ENCODE data around the gene THBS2.

The THBS2 gene

GRCh38 chr6:169246445-169246844 lies 7.2 kb downstream of the THBS2 start:
- TF ChIP-seq GATA2 (IDR thresholded peaks at IDR 0.05; ENCODE audit: low read depth, low read length): no peak

- TF ChIP-seq GATA3 (IDR thresholded peaks at IDR 0.05; ENCODE audit: low read depth, low read length) (no peak), GATA2 (IDR thresholded peaks at IDR 0.05; ENCODE audit: low read depth, low read length) (no peak)
Measured at GRCh38 chr6:169244684-169245383, 8.8 kb downstream of the THBS2 start.

GRCh38 chr6:169243661-169244060 lies 10.0 kb downstream of the THBS2 start:
- TF ChIP-seq GATA2 (IDR thresholded peaks at IDR 0.05; ENCODE audit: low read depth, low read length) (no peak), GATA3 (IDR thresholded peaks at IDR 0.05; ENCODE audit: low read depth, low read length) (no peak)

- TF ChIP-seq GATA2 (IDR thresholded peaks at IDR 0.05; ENCODE audit: low read depth, low read length) (no peak), GATA3 (IDR thresholded peaks at IDR 0.05; ENCODE audit: low read depth, low read length) (no peak)
Measured at GRCh38 chr6:169243186-169243585, 10.5 kb downstream of the THBS2 start.

- TF ChIP-seq GATA2 (IDR thresholded peaks at IDR 0.05; ENCODE audit: low read depth, low read length) (no peak), GATA3 (IDR thresholded peaks at IDR 0.05; ENCODE audit: low read depth, low read length) (no peak)
Measured at GRCh38 chr6:169241688-169242350, 11.8 kb downstream of the THBS2 start.

- TF ChIP-seq GATA3 (IDR thresholded peaks at IDR 0.05; ENCODE audit: low read depth, low read length) (no peak), GATA2 (IDR thresholded peaks at IDR 0.05; ENCODE audit: low read depth, low read length) (no peak)
Measured at GRCh38 chr6:169240591-169241390, 12.9 kb downstream of the THBS2 start.

GRCh38 chr6:169240125-169240524 lies 13.5 kb downstream of the THBS2 start:
- no peak for TF ChIP-seq GATA3 (IDR thresholded peaks at IDR 0.05; ENCODE audit: low read depth, low read length)

- no peak for TF ChIP-seq GATA2 (IDR thresholded peaks at IDR 0.05; ENCODE audit: low read depth, low read length)
- no peak for TF ChIP-seq GATA3 (IDR thresholded peaks at IDR 0.05; ENCODE audit: low read depth, low read length)
Measured at GRCh38 chr6:169239181-169239580, 14.5 kb downstream of the THBS2 start.

GRCh38 chr6:169238766-169239165 lies 14.9 kb downstream of the THBS2 start:
- TF ChIP-seq GATA3 (IDR thresholded peaks at IDR 0.05; ENCODE audit: low read depth, low read length): no peak
- TF ChIP-seq GATA2 (IDR thresholded peaks at IDR 0.05; ENCODE audit: low read depth, low read length): no peak

GRCh38 chr6:169237496-169238134 lies 16.0 kb downstream of the THBS2 start:
- TF ChIP-seq GATA3 (IDR thresholded peaks at IDR 0.05; ENCODE audit: low read depth, low read length) (no peak), GATA2 (IDR thresholded peaks at IDR 0.05; ENCODE audit: low read depth, low read length) (no peak)

GRCh38 chr6:169236988-169237387 lies 16.7 kb downstream of the THBS2 start:
- TF ChIP-seq GATA2 (IDR thresholded peaks at IDR 0.05; ENCODE audit: low read depth, low read length) (no peak), GATA3 (IDR thresholded peaks at IDR 0.05; ENCODE audit: low read depth, low read length) (no peak)

GRCh38 chr6:169236545-169236944 lies 17.1 kb downstream of the THBS2 start:
- TF ChIP-seq GATA3 (IDR thresholded peaks at IDR 0.05; ENCODE audit: low read depth, low read length): no peak
- TF ChIP-seq GATA2 (IDR thresholded peaks at IDR 0.05; ENCODE audit: low read depth, low read length): no peak

GRCh38 chr6:169235286-169235685 lies 18.4 kb downstream of the THBS2 start:
- TF ChIP-seq GATA2 (IDR thresholded peaks at IDR 0.05; ENCODE audit: low read depth, low read length) (no peak), GATA3 (IDR thresholded peaks at IDR 0.05; ENCODE audit: low read depth, low read length) (no peak)

GRCh38 chr6:169234634-169235033 lies 19.0 kb downstream of the THBS2 start:
- TF ChIP-seq GATA3 (IDR thresholded peaks at IDR 0.05; ENCODE audit: low read depth, low read length) (no peak), GATA2 (IDR thresholded peaks at IDR 0.05; ENCODE audit: low read depth, low read length) (no peak)

Data from SH-SY5Y (cell line).